CD4-positive, alpha-beta T cell (primary cell): Measurements from ENCODE around the gene ERN1. TPM values are rescaled to one million over a fixed set of nuclear protein-coding genes. Genes with fewer than 3 reads are reported as not detected.

Experiments
- ATAC-seq: fragments of 200-7000 bp; cut with Tn5 transposase; one replicate; pipeline ENCODE4 v1.10.0; 2022; ENCODE audit warnings: mild to moderate bottlenecking; ENCODE audit not compliant: poor library complexity
- CTCF ChIA-PET: fragments of 350-600 bp; sonication (Branson Sonifier 250); formaldehyde crosslinking; loops from one replicate; lab custom pipeline; 2021; ENCODE audit warnings: antibody characterized with exemption, inconsistent platforms; lab: Charles Lee
- POLR2A ChIA-PET: fragments of 350-600 bp; sonication (Branson Sonifier 250); formaldehyde crosslinking; loops from one replicate; lab custom pipeline; 2021; ENCODE audit warnings: antibody characterized with exemption, inconsistent platforms; lab: Charles Lee
- DNase-seq, 14 experiments: peaks; one replicate each; pipeline ENCODE4 v3.0.0-alpha.2; 2013 to 2020; ENCODE audit warnings: mixed read lengths in 2 of 14
- H3K27ac ChIP-seq, 2 donors: one replicate each; pipeline versions ENCODE4 v1.5.1 to v1.7.0; 2013; ENCODE audit warnings: low read length in 2 of 2, low read depth in 1 of 2, mild to moderate bottlenecking in 1 of 2
- H3K27me3 ChIP-seq, 2 experiments: 1 replicate in 1 of 2; 2 replicates in 1 of 2; pipeline versions ENCODE4 v1.6.1 to v1.7.0; 2013; ENCODE audit warnings: low read length in 2 of 2, control low read depth in 1 of 2, mild to moderate bottlenecking in 1 of 2, moderate library complexity in 1 of 2; ENCODE audit not compliant: insufficient read depth in 2 of 2, control insufficient read depth in 1 of 2
- H3K36me3 ChIP-seq: one replicate; pipeline ENCODE4 v1.6.1; 2013; ENCODE audit warnings: low read length, control low read depth; ENCODE audit not compliant: insufficient read depth
- H3K4me1 ChIP-seq: one replicate; pipeline ENCODE4 v1.6.1; 2013; ENCODE audit warnings: low read length, control low read depth; ENCODE audit not compliant: insufficient read depth
- H3K4me3 ChIP-seq: one replicate; pipeline ENCODE4 v1.5.1; 2013; ENCODE audit warnings: mild to moderate bottlenecking, low read length, moderate library complexity
- H3K9me3 ChIP-seq, 2 experiments: 1 replicate in 1 of 2; 2 replicates in 1 of 2; pipeline versions ENCODE4 v1.6.1 to v1.7.0; 2013; ENCODE audit warnings: low read length in 2 of 2, mild to moderate bottlenecking in 2 of 2, control low read depth in 1 of 2, moderate library complexity in 1 of 2; ENCODE audit not compliant: control insufficient read depth in 1 of 2, insufficient read depth in 1 of 2
- H3K27ac Mint-ChIP-seq: one replicate; pipeline ENCODE4 v1.8.0; 2020; ENCODE audit warnings: mixed read lengths
- H3K27me3 Mint-ChIP-seq: one replicate; pipeline ENCODE4 v1.8.0; 2021; ENCODE audit warnings: mixed read lengths
- H3K36me3 Mint-ChIP-seq: one replicate; pipeline ENCODE4 v1.8.0; 2021; ENCODE audit warnings: low read depth, mixed read lengths
- H3K4me1 Mint-ChIP-seq: one replicate; pipeline ENCODE4 v1.8.0; 2021; ENCODE audit warnings: low read depth, mixed read lengths
- H3K4me3 Mint-ChIP-seq: one replicate; pipeline ENCODE4 v1.8.0; 2020; ENCODE audit warnings: mild to moderate bottlenecking, mixed read lengths
- H3K9me3 Mint-ChIP-seq: one replicate; pipeline ENCODE4 v1.8.0; 2020; ENCODE audit warnings: mixed read lengths
- intact Hi-C, 2 experiments: fragments of 100-400 bp; cut with DNase I in 1 of 2; cut with micrococcal nuclease in 1 of 2; formaldehyde crosslinking; loops; one replicate each; pipeline versions ENCODE4 v1.15.1 to v1.9.0; 2023 to 2025; cut with DNase I, micrococcal nuclease
- total RNA-seq, 174 experiments: library from RNA in 2 of 174; stranded (reverse) in 2 of 174; gene quantifications; one replicate each; pipeline ENCODE4 v1.2.3 and lab custom pipeline; 2021 to 2026
- TF ChIP-seq, protein P1 (sequence below): fragments of 200-600 bp; IDR thresholded peaks from one replicate; pipeline ENCODE4 v1.8.0; 2022; ENCODE audit warnings: antibody characterized with exemption, mild to moderate bottlenecking

Gene ERN1
- total RNA-seq, 2 experiments from 2014 or later, result 62.7 to 67.8 TPM

DNA sequence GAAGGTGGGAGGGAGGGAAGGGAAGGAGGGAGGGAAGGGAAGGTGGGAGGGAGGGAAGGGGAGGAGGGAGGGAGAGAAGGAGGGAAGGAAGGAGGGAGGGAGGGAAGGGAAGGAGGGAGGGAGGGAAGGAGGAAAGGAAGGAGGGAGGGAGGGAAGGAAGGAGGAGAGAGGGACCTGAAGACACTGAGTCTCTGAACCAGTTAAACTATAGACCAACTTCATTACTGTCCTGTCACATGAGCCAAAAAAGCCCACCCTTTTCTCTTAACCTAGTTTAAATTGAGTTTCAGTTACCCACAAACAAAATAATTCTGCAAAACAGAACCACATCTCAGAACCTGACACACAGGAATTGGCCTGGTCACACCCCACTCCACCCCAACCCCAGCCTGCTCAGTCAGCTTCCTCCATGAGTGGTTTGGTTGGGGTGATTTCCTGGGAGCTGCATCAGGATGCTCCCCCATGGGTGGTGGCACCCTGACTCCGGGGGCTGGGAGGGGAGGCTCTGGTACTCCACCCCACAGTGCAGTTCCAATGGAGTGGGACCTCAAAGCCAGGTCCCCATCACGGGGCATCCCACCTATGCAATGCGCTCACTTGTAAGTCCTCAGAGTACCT is 136.5 kb downstream of the ERN1 start:
- no peaks in the 10 kb centered on the region for H3K27me3 Mint-ChIP-seq
- ChIA-PET CTCF (interaction anchor here (0.9 to 11.2 kb wide), 9 partner anchors 24 to 140 kb away, joined by 3 to 111 read pairs (median 9); partner anchors contain the start of gene ICAM2), POLR2A (interaction anchor here (0.9 to 10.0 kb wide), 6 partner anchors 26 to 152 kb away, joined by 3 to 156 read pairs (median 4); partner anchors contain the start of gene ICAM2)
- DNase-seq (peak in 6 of 14 experiments; percentile 31 to 81 (median 44)), ATAC-seq (peak; percentile 40)
- no peaks in the 10 kb centered on the region for H3K27me3 ChIP-seq
- no peaks in the 10 kb centered on the region for H3K36me3 Mint-ChIP-seq
- H3K4me1 ChIP-seq, result peaks cover 53% of the 10 kb centered on the region
- H3K9me3 Mint-ChIP-seq, result no peaks in the 10 kb centered on the region
- H3K36me3 ChIP-seq, result no peaks in the 10 kb centered on the region
- H3K27ac Mint-ChIP-seq, result peak overlapping the region; percentile 84
- H3K4me3 ChIP-seq, result no peak overlapping the region
- no peak overlapping the region for H3K27ac ChIP-seq
- TF ChIP-seq, protein P1, sequence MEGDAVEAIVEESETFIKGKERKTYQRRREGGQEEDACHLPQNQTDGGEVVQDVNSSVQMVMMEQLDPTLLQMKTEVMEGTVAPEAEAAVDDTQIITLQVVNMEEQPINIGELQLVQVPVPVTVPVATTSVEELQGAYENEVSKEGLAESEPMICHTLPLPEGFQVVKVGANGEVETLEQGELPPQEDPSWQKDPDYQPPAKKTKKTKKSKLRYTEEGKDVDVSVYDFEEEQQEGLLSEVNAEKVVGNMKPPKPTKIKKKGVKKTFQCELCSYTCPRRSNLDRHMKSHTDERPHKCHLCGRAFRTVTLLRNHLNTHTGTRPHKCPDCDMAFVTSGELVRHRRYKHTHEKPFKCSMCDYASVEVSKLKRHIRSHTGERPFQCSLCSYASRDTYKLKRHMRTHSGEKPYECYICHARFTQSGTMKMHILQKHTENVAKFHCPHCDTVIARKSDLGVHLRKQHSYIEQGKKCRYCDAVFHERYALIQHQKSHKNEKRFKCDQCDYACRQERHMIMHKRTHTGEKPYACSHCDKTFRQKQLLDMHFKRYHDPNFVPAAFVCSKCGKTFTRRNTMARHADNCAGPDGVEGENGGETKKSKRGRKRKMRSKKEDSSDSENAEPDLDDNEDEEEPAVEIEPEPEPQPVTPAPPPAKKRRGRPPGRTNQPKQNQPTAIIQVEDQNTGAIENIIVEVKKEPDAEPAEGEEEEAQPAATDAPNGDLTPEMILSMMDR, result no peak
- intact Hi-C loops, result loop anchor here (5.0 kb wide), 2 partner anchors 46 to 76 kb away; partner anchors contain the start of gene GH1 (in 1 of the 2)
- peaks cover 72% of the 10 kb centered on the region for H3K4me1 Mint-ChIP-seq
- H3K9me3 ChIP-seq, result no peaks in the 10 kb centered on the region
- peak overlapping the region; percentile 62 for H3K4me3 Mint-ChIP-seq

DNA sequence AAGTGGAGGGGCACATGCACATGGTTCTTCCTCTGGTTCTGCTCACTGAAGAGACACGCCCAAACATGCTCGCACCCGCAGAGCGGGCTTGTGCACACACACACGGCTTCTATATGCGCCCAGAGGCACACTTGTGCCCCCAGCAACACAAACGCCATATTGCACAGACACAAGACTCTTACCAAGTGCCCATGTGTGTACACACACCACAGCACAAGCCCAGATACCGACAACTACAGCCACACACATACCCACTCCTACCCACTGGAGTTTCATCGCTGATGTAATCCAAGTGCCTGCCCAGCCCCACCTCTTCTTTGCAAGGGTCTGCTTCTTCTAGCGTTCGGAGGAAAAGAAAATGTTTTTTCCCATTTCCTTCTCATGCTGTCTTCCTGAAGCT is 138.3 kb downstream of the ERN1 start:
- TF ChIP-seq, protein P1, result no peak
- POLR2A ChIA-PET, result interaction anchor here (1.4 kb wide), 1 partner anchor 29 kb away, joined by 6 read pairs; the partner anchor contains the start of gene ICAM2
- Mint-ChIP-seq H3K4me1 (peaks cover 57% of the 10 kb centered on the region), H3K27ac (peak overlapping the region; percentile 24), H3K4me3 (peak overlapping the region; percentile 20), H3K9me3 (no peaks in the 10 kb centered on the region), H3K27me3 (no peaks in the 10 kb centered on the region), H3K36me3 (no peaks in the 10 kb centered on the region)
- DNase-seq, result peak in 1 of 14 experiments; percentile 27
- no peaks in the 10 kb centered on the region for H3K36me3 ChIP-seq
- no peak overlapping the region for H3K4me3 ChIP-seq
- no peak for ATAC-seq
- CTCF ChIA-PET, result interaction anchor here (2.8 to 11.2 kb wide), 4 partner anchors 26 to 72 kb away, joined by 9 to 111 read pairs (median 18); no protein-coding TSS in a partner anchor
- H3K9me3 ChIP-seq, result no peaks in the 10 kb centered on the region
- intact Hi-C loops, result loop anchor here (5.0 kb wide), 2 partner anchors 44 to 74 kb away; partner anchors contain the start of gene GH1 (in 1 of the 2)
- no peak overlapping the region for H3K27ac ChIP-seq
- H3K27me3 ChIP-seq, result no peaks in the 10 kb centered on the region
- H3K4me1 ChIP-seq, result peaks cover 42% of the 10 kb centered on the region

DNA sequence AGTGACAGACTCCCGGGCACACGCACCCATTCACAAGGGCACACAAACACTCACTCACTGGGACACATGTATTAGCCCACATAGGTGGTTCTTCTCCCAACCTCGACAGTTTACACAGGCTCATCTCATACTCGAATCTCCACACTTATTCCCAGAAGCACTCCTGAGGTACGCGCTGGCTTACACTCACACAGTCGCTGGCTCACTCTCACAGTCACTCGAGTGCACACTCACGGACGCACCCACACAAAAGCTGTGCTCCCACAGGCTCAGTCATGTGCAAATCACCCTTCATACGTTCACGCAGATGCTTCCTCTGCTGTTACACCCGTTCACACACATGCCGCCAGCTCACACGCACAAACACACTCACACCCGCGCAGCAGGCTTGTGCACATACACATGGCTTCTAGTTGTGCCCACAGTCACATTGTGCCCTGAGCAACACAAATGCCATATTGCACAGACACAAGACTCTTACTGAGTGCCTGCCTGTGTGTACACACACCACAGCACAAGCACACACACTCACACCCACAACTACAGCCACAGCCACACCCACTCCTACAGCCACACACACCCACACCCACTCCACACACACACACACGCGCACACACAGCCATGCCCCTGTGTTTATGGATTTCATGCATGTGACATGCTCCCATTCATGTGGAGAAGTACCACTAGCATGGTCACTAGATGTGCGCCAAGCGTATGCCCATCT is 140.2 kb downstream of the ERN1 start:
- Histone ChIP-seq H3K36me3 (no peaks in the 10 kb centered on the region), H3K27me3 (no peaks in the 10 kb centered on the region), H3K4me3 (no peak overlapping the region), H3K4me1 (peaks cover 58% of the 10 kb centered on the region), H3K27ac (no peak overlapping the region), H3K9me3 (no peaks in the 10 kb centered on the region)
- Mint-ChIP-seq H3K36me3 (peaks cover 5% of the 10 kb centered on the region), H3K27ac (peak overlapping the region; percentile 56), H3K4me1 (peaks cover 61% of the 10 kb centered on the region), H3K4me3 (peak overlapping the region; percentile 11), H3K9me3 (no peaks in the 10 kb centered on the region), H3K27me3 (no peaks in the 10 kb centered on the region)
- DNase-seq (no peak), ATAC-seq (no peak)
- ChIA-PET POLR2A (interaction anchor here (1.1 to 1.6 kb wide), 5 partner anchors 27 to 156 kb away, joined by 4 to 14 read pairs (median 8); partner anchors contain the start of gene ICAM2), CTCF (interaction anchor here (0.6 to 2.8 kb wide), 16 partner anchors 10 to 157 kb away, joined by 3 to 30 read pairs (median 4); partner anchors contain the start of genes GH1 and ICAM2)
- TF ChIP-seq, protein P1, result no peak
- intact Hi-C loops, result loop anchor here (1.0 to 5.0 kb wide), 4 partner anchors 42 to 72 kb away; partner anchors contain the start of genes CD79B (in 1 of the 2) and GH1 (in 1 of the 2)
